ENCODE results near the gene CAMSAP1. TPM values are rescaled to one million over a fixed set of nuclear protein-coding genes. Genes with fewer than 3 reads are reported as not detected.
A peak's percentile ranks its signal among the peaks of the same experiment; 100 is the strongest.

CAMSAP1 gene
- polyA plus RNA-seq, 3 donors = 0.71 to 9.0 (median 0.75) TPM

DNA sequence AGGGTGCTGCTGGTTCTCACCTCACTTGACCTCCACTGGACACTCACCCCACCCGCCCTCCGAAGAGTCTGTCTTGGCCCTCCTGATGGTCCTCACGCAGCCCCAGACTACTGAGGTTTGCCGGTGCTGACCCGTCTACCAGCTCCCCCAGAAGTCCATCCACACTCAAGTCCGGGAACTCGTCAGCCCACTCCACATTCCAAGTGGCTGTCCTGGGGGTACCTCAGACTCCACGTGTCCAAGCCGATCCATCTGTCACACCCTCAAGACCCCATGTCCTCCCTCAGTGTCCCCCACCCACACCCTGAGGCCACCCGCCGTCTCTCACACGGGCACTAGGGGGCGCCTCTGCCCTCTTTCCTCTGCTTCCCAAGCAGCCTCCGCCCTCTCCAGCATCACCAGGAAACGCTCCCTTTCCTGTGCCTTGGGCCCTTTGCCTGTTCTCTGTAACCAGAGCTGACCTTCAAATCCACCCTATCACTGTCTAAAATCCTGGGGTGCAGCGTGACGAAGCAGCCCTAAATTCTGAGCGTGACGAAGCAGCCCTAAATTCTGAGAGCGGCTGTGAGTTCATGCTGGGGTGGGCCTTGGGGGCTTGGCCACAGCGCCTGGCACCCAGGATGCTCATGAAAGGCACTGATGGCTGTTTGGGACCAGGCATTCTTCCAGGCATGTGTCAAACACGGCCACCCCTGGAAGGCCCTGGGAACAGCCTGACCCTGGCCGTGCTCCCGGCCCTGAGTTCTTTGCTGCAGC lies 109.7 kb downstream of the CAMSAP1 start:
- Mint-ChIP-seq H3K4me1 (peaks cover 2% of the 10 kb centered on the region), H3K36me3 (no peaks in the 10 kb centered on the region), H3K27me3 (ENCODE audit: low read depth in 3 of 3) (peaks cover 0 to 4% (median 1%) of the 10 kb centered on the region in 3 donors), H3K9me3 (peaks cover 0 to 6% (median 0%) of the 10 kb centered on the region in 7 donors), H3K27ac (peak overlapping the region in 1 of 7 donors; percentile 75), H3K4me3 (no peak overlapping the region)
- no peaks in the 10 kb centered on the region for H4K20me1 ChIP-seq (ENCODE audit: insufficient read depth, low read length)
- no peak overlapping the region for H3K9ac ChIP-seq (ENCODE audit: insufficient read depth, low read length, poor library complexity, severe bottlenecking)
- no peak overlapping the region for H3K4me3 ChIP-seq (replicated peaks in 1 of 3; ENCODE audit: low read depth in 2 of 3, low read length in 3 of 3)
- no peaks in the 10 kb centered on the region for H3K27me3 ChIP-seq (ENCODE audit: control insufficient read depth in 2 of 2, insufficient read depth in 2 of 2, low read length in 2 of 2)
- H2AFZ ChIP-seq (ENCODE audit: insufficient read depth, low read depth, low read length, poor library complexity, severe bottlenecking) = no peak overlapping the region
- H3K9me3 ChIP-seq (replicated peaks in 1 of 2; ENCODE audit: control insufficient read depth in 1 of 2, insufficient read depth in 1 of 2, low read length in 2 of 2) = no peaks in the 10 kb centered on the region
- no peaks in the 10 kb centered on the region for H3K79me2 ChIP-seq (ENCODE audit: insufficient read depth, low read length)
- peak in 1 of 3 donors; percentile 17 for DNase-seq
- intact Hi-C loops (cut with micrococcal nuclease) = loop anchor here in 1 of 2 donors (5.0 kb wide), 1 partner anchor 325 kb away; no protein-coding TSS in a partner anchor
- TF ChIP-seq, protein P1, sequence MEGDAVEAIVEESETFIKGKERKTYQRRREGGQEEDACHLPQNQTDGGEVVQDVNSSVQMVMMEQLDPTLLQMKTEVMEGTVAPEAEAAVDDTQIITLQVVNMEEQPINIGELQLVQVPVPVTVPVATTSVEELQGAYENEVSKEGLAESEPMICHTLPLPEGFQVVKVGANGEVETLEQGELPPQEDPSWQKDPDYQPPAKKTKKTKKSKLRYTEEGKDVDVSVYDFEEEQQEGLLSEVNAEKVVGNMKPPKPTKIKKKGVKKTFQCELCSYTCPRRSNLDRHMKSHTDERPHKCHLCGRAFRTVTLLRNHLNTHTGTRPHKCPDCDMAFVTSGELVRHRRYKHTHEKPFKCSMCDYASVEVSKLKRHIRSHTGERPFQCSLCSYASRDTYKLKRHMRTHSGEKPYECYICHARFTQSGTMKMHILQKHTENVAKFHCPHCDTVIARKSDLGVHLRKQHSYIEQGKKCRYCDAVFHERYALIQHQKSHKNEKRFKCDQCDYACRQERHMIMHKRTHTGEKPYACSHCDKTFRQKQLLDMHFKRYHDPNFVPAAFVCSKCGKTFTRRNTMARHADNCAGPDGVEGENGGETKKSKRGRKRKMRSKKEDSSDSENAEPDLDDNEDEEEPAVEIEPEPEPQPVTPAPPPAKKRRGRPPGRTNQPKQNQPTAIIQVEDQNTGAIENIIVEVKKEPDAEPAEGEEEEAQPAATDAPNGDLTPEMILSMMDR (IDR thresholded peaks at IDR 0.05) = peak; percentile 66
- H3K36me3 ChIP-seq (replicated peaks in 1 of 2; ENCODE audit: control insufficient read depth in 1 of 2, insufficient read depth in 2 of 2, low read length in 2 of 2) = no peaks in the 10 kb centered on the region
- no peak overlapping the region for H3K27ac ChIP-seq (ENCODE audit: low read depth in 1 of 2, low read length in 2 of 2)
- no peaks in the 10 kb centered on the region for H3K4me1 ChIP-seq (ENCODE audit: control insufficient read depth in 1 of 2, insufficient read depth in 2 of 2, low read length in 2 of 2)
- H3K4me2 ChIP-seq (replicated peaks; ENCODE audit: extremely low read depth, low read length, poor library complexity, severe bottlenecking) = no peak overlapping the region
- WGBS (ENCODE audit: insufficient coverage) = 53% methylated on average over 24 of the region's 24 CpGs

DNA sequence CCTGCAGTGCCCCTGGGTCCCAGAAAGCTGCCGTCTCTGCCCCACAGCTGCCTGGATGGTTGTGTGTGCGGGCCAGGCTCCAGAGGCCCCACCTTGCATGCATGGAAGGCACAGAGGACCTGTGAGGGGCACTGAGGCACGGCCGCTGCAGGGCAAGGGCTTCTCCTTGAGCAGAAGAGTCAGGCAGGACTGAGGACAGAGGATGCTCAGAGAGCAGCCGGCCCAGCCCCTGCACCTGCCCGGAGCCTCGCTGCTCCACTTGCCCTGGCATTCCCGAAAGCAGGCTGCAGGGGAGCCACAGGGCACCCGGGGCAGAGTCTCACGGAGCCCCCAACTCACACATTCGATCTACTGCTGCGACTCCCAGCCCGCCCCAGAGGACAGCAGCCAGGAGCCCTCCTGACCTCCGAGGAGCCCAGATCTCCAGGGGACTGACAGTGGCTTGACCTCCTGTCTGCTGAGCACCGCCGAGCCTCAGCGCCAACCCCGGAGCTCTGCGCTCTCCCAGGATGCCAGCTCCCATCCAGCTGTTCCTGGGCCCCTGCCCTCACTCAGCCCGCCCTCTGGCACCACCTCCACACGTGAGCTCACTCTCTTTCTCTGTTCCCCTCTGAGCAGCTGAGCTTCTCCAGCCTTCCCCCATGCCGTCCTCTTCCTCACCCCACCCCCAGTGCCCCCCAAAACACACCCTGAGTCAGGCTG lies 110.4 kb downstream of the CAMSAP1 start:
- 82% methylated on average over 22 of the region's 22 CpGs for WGBS (ENCODE audit: insufficient coverage)
- no peak overlapping the region for H3K4me2 ChIP-seq (replicated peaks; ENCODE audit: extremely low read depth, low read length, poor library complexity, severe bottlenecking)

More for the DNA sequence above, 110.4 kb downstream of the CAMSAP1 start:
- H3K27ac ChIP-seq (ENCODE audit: low read depth in 1 of 2, low read length in 2 of 2) = no peak overlapping the region
- H3K79me2 ChIP-seq (ENCODE audit: insufficient read depth, low read length) = no peaks in the 10 kb centered on the region
- no peaks in the 10 kb centered on the region for H3K36me3 ChIP-seq (replicated peaks in 1 of 2; ENCODE audit: control insufficient read depth in 1 of 2, insufficient read depth in 2 of 2, low read length in 2 of 2)
- H3K4me3 ChIP-seq (replicated peaks in 1 of 3; ENCODE audit: low read depth in 2 of 3, low read length in 3 of 3) = no peak overlapping the region
- H3K4me1 Mint-ChIP-seq = peaks cover 2% of the 10 kb centered on the region
- no peak for DNase-seq
- H3K36me3 Mint-ChIP-seq = no peaks in the 10 kb centered on the region
- H4K20me1 ChIP-seq (ENCODE audit: insufficient read depth, low read length) = no peaks in the 10 kb centered on the region
- peaks cover 0 to 6% (median 0%) of the 10 kb centered on the region in 7 donors for H3K9me3 Mint-ChIP-seq
- no peak overlapping the region for H2AFZ ChIP-seq (ENCODE audit: insufficient read depth, low read depth, low read length, poor library complexity, severe bottlenecking)
- no peak overlapping the region for H3K27ac Mint-ChIP-seq
- no peaks in the 10 kb centered on the region for H3K9me3 ChIP-seq (replicated peaks in 1 of 2; ENCODE audit: control insufficient read depth in 1 of 2, insufficient read depth in 1 of 2, low read length in 2 of 2)
- peaks cover 0 to 2% (median 1%) of the 10 kb centered on the region in 3 donors for H3K27me3 Mint-ChIP-seq (ENCODE audit: low read depth in 3 of 3)
- H3K4me1 ChIP-seq (ENCODE audit: control insufficient read depth in 1 of 2, insufficient read depth in 2 of 2, low read length in 2 of 2) = no peaks in the 10 kb centered on the region
- intact Hi-C loops (cut with micrococcal nuclease) = loop anchor here in 1 of 2 donors (5.0 kb wide), 1 partner anchor 325 kb away; no protein-coding TSS in a partner anchor
- no peaks in the 10 kb centered on the region for H3K27me3 ChIP-seq (ENCODE audit: control insufficient read depth in 2 of 2, insufficient read depth in 2 of 2, low read length in 2 of 2)
- no peak overlapping the region for H3K9ac ChIP-seq (ENCODE audit: insufficient read depth, low read length, poor library complexity, severe bottlenecking)
- H3K4me3 Mint-ChIP-seq = no peak overlapping the region
- TF ChIP-seq, protein P1 (IDR thresholded peaks at IDR 0.05) = no peak

Measured in CD14-positive monocyte (primary cell).